Heart left ventricle (tissue), 13 donors: ENCODE data around the gene CYP2D6.

Experiments used
- POLR2A ChIP-seq, 2 donors: fragments of 450-650 bp; IDR thresholded peaks; one replicate each; pipeline ENCODE4 v1.6.1; 2017; ENCODE audit warnings: antibody characterized with exemption in 2 of 2, mild to moderate bottlenecking in 2 of 2, moderate library complexity in 2 of 2
- TF ChIP-seq, protein P1 (sequence below), 12 donors: fragments of 200-600 bp; sonication (generic) in 4 of 12; IDR thresholded peaks; one replicate each; pipeline versions ENCODE4 v1.5.0 to v1.8.0; 2018 to 2022; ENCODE audit warnings: antibody characterized with exemption in 12 of 12, mild to moderate bottlenecking in 5 of 12
- donor health status: ischemic (EF 13 %, LVEDD 7.1; RV severe dilation, severe dysfunction).
- donor health status: DM: no; HTN: yes; CAD: no.
- donor health status: DM: no; HTN: no; CAD: no.
- donor health status: ischemic (EF 25% LVEDD 6.9; RV normal size, moderate dysfunction).
- donor health status: ischemic (EF 25% LVEDD 5.7; RV mildly dilated, moderate dysfunction).
- donor health status: ischemic (EF 35%, LVEDD 5.7; RV mildly dilated, moderate dysfunction).
- donor health status: nonischemic (EF 11% LVEDD 7.7; RV severe dilation, severe dysfunction).
- donor health status: DM: yes; HTN: yes; CAD: no.
- donor health status: PGD.
- donor health status: ischemic (EF 29% LVEDD 5.4; RV normal size, mild dysfunction).
- donor health status: nonischemic (EF 23%, LVEDD 6.1; RV moderate dilation, normal function).

DNA sequence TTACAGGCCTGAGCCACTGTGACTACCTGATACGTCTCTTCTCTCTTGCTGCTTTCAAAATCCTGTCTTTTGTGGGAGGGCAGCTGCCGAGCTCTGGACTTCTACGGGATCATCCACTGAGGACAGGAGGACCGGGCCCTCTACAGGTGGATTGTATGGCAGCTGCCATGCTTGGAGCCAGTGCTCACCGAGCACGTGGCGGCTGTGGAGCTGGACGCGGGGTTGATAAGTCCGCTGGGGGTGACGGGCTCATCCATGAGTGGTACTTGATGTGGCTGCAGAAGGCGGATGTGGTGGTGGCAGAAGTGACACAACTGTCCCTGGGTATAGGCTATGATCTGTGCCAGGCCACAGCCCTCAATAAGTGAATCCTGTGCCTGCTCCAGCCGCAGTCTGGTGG is 1.8 kb upstream of the CYP2D6 start:
- TF ChIP-seq, protein P1, sequence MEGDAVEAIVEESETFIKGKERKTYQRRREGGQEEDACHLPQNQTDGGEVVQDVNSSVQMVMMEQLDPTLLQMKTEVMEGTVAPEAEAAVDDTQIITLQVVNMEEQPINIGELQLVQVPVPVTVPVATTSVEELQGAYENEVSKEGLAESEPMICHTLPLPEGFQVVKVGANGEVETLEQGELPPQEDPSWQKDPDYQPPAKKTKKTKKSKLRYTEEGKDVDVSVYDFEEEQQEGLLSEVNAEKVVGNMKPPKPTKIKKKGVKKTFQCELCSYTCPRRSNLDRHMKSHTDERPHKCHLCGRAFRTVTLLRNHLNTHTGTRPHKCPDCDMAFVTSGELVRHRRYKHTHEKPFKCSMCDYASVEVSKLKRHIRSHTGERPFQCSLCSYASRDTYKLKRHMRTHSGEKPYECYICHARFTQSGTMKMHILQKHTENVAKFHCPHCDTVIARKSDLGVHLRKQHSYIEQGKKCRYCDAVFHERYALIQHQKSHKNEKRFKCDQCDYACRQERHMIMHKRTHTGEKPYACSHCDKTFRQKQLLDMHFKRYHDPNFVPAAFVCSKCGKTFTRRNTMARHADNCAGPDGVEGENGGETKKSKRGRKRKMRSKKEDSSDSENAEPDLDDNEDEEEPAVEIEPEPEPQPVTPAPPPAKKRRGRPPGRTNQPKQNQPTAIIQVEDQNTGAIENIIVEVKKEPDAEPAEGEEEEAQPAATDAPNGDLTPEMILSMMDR (IDR thresholded peaks at IDR 0.05), result no peak
- no peak for TF ChIP-seq POLR2A (IDR thresholded peaks at IDR 0.05)
